Prostate gland (tissue), 2 donors: Measurements from ENCODE around the gene VSIG2. TPM values are rescaled to one million over a fixed set of nuclear protein-coding genes. Genes with fewer than 3 reads are reported as not detected.
A peak's percentile ranks its signal among the peaks of the same experiment; 100 is the strongest.

Source experiments
- DNase-seq: peaks from one replicate; pipeline ENCODE4 v3.0.0-alpha.2; 2019; ENCODE audit warnings: low spot score
- H3K27ac ChIP-seq, 2 donors: fragments of 200-600 bp; sonication (generic); 2 replicates each; pipeline ENCODE4 v1.5.1; 2017 to 2019
- H3K27me3 ChIP-seq: fragments of 200-600 bp; sonication (generic); replicated peaks from 2 replicates; pipeline ENCODE4 v1.5.1; 2019; ENCODE audit not compliant: insufficient read depth
- H3K36me3 ChIP-seq, 2 donors: fragments of 200-600 bp; sonication (generic); 1 replicate in 1 of 2; 2 replicates in 1 of 2; pipeline versions ENCODE4 v1.5.1 to v1.8.1; 2017 to 2019
- H3K4me1 ChIP-seq: fragments of 200-600 bp; sonication (generic); replicated peaks from 2 replicates; pipeline ENCODE4 v1.5.1; 2019
- H3K4me3 ChIP-seq, 2 donors: fragments of 200-600 bp; sonication (generic); 2 replicates each; pipeline ENCODE4 v1.5.1; 2017 to 2019
- H3K9me3 ChIP-seq: fragments of 200-600 bp; sonication (generic); 2 replicates; pipeline ENCODE4 v1.5.1; 2017
- POLR2A ChIP-seq: fragments of 450-650 bp; IDR thresholded peaks from one replicate; pipeline ENCODE4 v1.6.1; 2016; ENCODE audit warnings: antibody characterized with exemption, mild to moderate bottlenecking
- POLR2AphosphoS5 ChIP-seq: sonication (generic); formaldehyde crosslinking; IDR thresholded peaks from one replicate; pipeline ENCODE4 v1.6.1; 2017; ENCODE audit warnings: antibody characterized with exemption
- WGBS: methylation state at CpG from one replicate; pipeline ENCODE4 v1.1.5; 2018; 5-methylcytosine and 5-hydroxymethylcytosine counted together
- intact Hi-C: fragments of 100-400 bp; cut with DNase I; formaldehyde crosslinking; loops from one replicate; pipeline ENCODE4 v1.14.2; 2022
- total RNA-seq, 2 donors: library from RNA; depleted of rRNA; stranded (reverse); fragments of >200 nt; gene quantifications; one replicate each; pipeline ENCODE4 v1.1.0, GENCODE V29; 2016
- TF ChIP-seq, protein P1 (sequence below), 4 experiments: fragments of 200-600 bp in 2 of 4; fragments of 450-650 bp in 2 of 4; sonication (generic) in 2 of 4; IDR thresholded peaks; 1 replicate in 3 of 4; 2 replicates in 1 of 4; pipeline ENCODE4 v1.5.1; 2016 to 2019; ENCODE audit warnings: antibody characterized with exemption in 4 of 4, mild to moderate bottlenecking in 2 of 4, moderate library complexity in 2 of 4

VSIG2 gene
- total RNA-seq, 2 donors from 2014 or later, result 28.2 to 38.6 TPM

DNA sequence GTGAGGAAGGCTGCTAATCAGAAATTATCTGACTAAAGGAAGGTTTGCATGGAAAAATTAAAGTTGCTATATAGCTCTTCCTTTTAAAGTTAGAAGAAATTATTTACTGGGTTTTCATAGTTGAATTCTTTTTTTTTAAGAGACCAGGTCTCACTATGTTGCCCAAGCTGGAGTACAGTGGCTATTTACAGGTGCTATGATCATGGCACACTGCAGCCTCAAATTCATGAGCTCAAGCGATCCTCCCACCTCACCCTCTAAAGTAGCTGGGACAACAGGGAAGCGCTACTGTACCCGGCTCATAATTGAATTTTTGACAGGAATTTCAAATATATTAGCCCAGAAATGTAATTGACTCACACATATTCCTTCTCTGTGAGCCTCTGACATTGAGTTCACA is 44.3 kb upstream of the VSIG2 start:
- Histone ChIP-seq H3K27ac (no peak overlapping the region), H3K36me3 (no peaks in the 10 kb centered on the region), H3K27me3 (no peaks in the 10 kb centered on the region), H3K4me3 (no peak overlapping the region), H3K4me1 (no peaks in the 10 kb centered on the region), H3K9me3 (no peaks in the 10 kb centered on the region)
- WGBS, result 97% methylated on average over 3 of the region's 3 CpGs
- no peak for DNase-seq
- intact Hi-C loops, result no loop called here
- TF ChIP-seq POLR2AphosphoS5 (no peak), POLR2A (no peak)
- TF ChIP-seq, protein P1, sequence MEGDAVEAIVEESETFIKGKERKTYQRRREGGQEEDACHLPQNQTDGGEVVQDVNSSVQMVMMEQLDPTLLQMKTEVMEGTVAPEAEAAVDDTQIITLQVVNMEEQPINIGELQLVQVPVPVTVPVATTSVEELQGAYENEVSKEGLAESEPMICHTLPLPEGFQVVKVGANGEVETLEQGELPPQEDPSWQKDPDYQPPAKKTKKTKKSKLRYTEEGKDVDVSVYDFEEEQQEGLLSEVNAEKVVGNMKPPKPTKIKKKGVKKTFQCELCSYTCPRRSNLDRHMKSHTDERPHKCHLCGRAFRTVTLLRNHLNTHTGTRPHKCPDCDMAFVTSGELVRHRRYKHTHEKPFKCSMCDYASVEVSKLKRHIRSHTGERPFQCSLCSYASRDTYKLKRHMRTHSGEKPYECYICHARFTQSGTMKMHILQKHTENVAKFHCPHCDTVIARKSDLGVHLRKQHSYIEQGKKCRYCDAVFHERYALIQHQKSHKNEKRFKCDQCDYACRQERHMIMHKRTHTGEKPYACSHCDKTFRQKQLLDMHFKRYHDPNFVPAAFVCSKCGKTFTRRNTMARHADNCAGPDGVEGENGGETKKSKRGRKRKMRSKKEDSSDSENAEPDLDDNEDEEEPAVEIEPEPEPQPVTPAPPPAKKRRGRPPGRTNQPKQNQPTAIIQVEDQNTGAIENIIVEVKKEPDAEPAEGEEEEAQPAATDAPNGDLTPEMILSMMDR (IDR thresholded peaks at IDR 0.05), result no peak

DNA sequence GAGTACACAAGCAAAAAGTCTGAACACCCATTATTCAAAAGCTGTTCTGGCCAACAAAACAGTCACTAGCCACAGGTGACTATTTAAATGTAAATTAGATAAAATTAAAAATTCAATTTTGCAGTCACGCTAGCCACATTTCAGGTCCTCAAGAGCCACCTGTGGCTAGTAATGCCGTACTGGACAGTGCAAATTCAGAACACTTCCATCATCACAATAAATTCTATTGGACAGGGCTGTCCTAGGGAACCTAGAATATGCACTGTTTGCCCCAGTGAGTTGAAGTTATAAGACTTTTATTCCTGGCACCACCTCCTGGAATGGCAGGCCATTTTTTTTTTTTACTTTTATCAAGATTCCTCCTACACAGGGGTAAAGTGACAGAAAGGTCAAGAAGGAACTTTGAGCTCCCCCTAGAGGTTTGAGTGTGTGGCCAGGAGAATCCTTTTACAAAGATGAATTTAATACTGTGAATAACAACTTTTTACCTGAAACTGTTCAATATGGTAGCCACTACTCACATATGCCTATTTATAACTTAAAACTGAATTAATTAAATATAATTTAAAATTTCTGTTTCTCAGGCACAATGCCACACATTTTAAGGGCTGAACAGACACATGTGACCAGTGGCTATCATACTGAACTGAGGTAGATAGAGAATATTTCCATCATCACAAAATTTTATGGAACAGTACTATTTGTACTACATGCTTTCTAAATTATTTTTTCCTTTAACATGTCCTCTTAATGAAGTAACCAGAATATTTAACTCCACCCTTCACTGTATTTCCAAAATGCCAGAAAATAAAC is 41.6 kb upstream of the VSIG2 start:
- Histone ChIP-seq H3K27ac (no peak overlapping the region), H3K9me3 (no peaks in the 10 kb centered on the region), H3K27me3 (no peaks in the 10 kb centered on the region), H3K36me3 (no peaks in the 10 kb centered on the region), H3K4me1 (no peaks in the 10 kb centered on the region), H3K4me3 (no peak overlapping the region)
- TF ChIP-seq, protein P1 (IDR thresholded peaks at IDR 0.05), result peak in 3 of 4 experiments; percentile 26 to 45 (median 36)
- TF ChIP-seq POLR2A, result no peak
- no peak for TF ChIP-seq POLR2AphosphoS5
- WGBS, result 86% methylated on average over 2 of the region's 2 CpGs
- intact Hi-C loops, result no loop called here
- DNase-seq, result no peak

DNA sequence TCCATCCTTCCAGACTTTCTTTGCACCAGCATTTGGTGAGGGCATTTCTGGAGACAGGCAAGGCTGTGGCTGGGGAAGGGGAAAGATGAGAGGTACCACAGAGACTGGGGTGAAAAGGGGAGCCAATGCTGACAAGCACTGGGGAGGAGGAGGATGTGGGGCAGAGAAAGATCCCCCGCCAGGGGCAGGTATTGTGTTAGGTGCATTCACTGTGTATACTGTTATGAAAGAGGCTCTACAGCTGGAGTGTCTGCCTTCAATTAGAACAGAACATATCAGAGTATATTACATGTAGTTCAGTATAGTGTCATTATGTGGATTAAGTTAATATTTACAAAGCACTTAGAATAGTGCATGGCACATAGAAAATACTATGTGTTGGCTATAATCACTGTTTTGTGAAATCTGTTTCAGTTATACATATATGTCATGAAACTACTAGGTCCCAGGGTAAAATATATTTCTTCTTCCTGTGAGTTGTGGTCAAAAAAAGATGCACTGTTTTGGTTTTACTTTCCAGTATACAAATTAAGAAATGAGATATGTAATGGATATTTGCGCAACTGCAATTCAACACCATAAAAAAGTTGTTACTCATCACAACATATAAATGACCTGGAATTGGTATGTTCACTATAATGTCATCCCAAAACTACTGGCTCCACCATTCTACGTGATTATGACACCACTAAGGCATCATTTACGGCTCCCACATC is 39.7 kb upstream of the VSIG2 start:
- WGBS, result 95% methylated on average over 4 of the region's 4 CpGs
- DNase-seq, result no peak

DNA sequence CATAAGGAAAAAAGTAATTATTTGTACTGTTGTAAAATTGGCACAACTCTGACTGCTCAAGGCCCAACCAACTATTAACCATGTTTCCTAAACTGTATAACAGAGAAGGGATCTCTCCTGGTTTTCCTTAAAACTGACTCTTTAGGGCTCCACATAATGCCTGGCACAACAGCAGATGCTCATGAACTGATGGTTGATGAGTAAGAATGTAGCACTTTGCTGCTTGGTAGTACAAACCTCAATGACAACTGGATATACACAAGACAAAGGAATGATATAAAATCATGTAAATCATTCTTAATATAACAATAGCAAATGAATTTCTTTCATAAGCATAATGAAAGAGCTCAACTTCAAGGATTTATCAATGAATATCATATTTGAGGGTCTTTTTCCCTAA is 36.5 kb upstream of the VSIG2 start:
- Histone ChIP-seq H3K36me3 (no peaks in the 10 kb centered on the region), H3K27me3 (no peaks in the 10 kb centered on the region), H3K9me3 (no peaks in the 10 kb centered on the region), H3K4me1 (no peaks in the 10 kb centered on the region), H3K4me3 (no peak overlapping the region), H3K27ac (no peak overlapping the region)
- intact Hi-C loops, result no loop called here
- TF ChIP-seq POLR2A (no peak), POLR2AphosphoS5 (no peak)
- TF ChIP-seq, protein P1 (IDR thresholded peaks at IDR 0.05), result no peak
- DNase-seq, result no peak

More for the DNA sequence above, 39.7 kb upstream of the VSIG2 start:
- Histone ChIP-seq H3K9me3 (no peaks in the 10 kb centered on the region), H3K4me1 (no peaks in the 10 kb centered on the region), H3K27me3 (no peaks in the 10 kb centered on the region), H3K4me3 (no peak overlapping the region), H3K36me3 (no peaks in the 10 kb centered on the region), H3K27ac (no peak overlapping the region)
- intact Hi-C loops, result no loop called here
- TF ChIP-seq, protein P1 (IDR thresholded peaks at IDR 0.05), result no peak
- TF ChIP-seq POLR2AphosphoS5 (no peak), POLR2A (no peak)
